ENCODE measurements around the gene EIF2B5.

- TF ChIP-seq EZH2 (IDR thresholded peaks at IDR 0.05; ENCODE audit: borderline replicate concordance, low read length) (no peak), CTCF (IDR thresholded peaks at IDR 0.05; ENCODE audit: low read length) (no peak)
These were observed 38.2 kb downstream of the EIF2B5 start for GRCh38 chr3:184173374-184173722.
